ENCODE measurements around the gene CELSR1. TPM values are rescaled to one million over a fixed set of nuclear protein-coding genes. Genes with fewer than 3 reads are reported as not detected.

The CELSR1 gene
- total RNA-seq, 1 donor from 2014 or later, result 4.8 TPM

- DNase-seq (ENCODE audit: low spot score), result peak; percentile 21
These were observed 37.8 kb upstream of the CELSR1 start for GRCh38 chr22:46574993-46575910.

- DNase-seq (ENCODE audit: low spot score), result no peak
These were observed 37.1 kb upstream of the CELSR1 start for GRCh38 chr22:46574438-46574992.

GRCh38 chr22:46573781-46574437, 36.5 kb upstream of the CELSR1 start:
- no peak for DNase-seq (ENCODE audit: low spot score)

GRCh38 chr22:46572911-46573780, 35.7 kb upstream of the CELSR1 start:
- DNase-seq (ENCODE audit: low spot score), result no peak

- DNase-seq (ENCODE audit: low spot score), result no peak
These were observed 34.3 kb upstream of the CELSR1 start for GRCh38 chr22:46571642-46572250.

- DNase-seq (ENCODE audit: low spot score), result no peak
These were observed 32.7 kb upstream of the CELSR1 start for GRCh38 chr22:46569848-46570695.

GRCh38 chr22:46569055-46569847, 31.8 kb upstream of the CELSR1 start:
- DNase-seq (ENCODE audit: low spot score), result no peak

- no peak for DNase-seq (ENCODE audit: low spot score)
These were observed 30.8 kb upstream of the CELSR1 start for GRCh38 chr22:46568102-46568809.

GRCh38 chr22:46567471-46567870, 30.1 kb upstream of the CELSR1 start:
- DNase-seq (ENCODE audit: low spot score), result no peak

- DNase-seq (ENCODE audit: low spot score), result no peak
These were observed 26.8 kb upstream of the CELSR1 start for GRCh38 chr22:46564084-46564714.

GRCh38 chr22:46563381-46564083, 26.1 kb upstream of the CELSR1 start:
- DNase-seq (ENCODE audit: low spot score), result peak; percentile 63

GRCh38 chr22:46561435-46561905, 24.1 kb upstream of the CELSR1 start:
- DNase-seq (ENCODE audit: low spot score), result no peak

GRCh38 chr22:46560696-46561295, 23.4 kb upstream of the CELSR1 start:
- no peak for DNase-seq (ENCODE audit: low spot score)

- DNase-seq (ENCODE audit: low spot score), result no peak
These were observed 20.5 kb upstream of the CELSR1 start for GRCh38 chr22:46557736-46558480.

- DNase-seq (ENCODE audit: low spot score), result no peak
These were observed 19.4 kb upstream of the CELSR1 start for GRCh38 chr22:46556775-46557174.

- no peak for DNase-seq (ENCODE audit: low spot score)
These were observed 15.8 kb upstream of the CELSR1 start for GRCh38 chr22:46553189-46553588.
